Measurements from ENCODE around the gene HDDC3.

DNA sequence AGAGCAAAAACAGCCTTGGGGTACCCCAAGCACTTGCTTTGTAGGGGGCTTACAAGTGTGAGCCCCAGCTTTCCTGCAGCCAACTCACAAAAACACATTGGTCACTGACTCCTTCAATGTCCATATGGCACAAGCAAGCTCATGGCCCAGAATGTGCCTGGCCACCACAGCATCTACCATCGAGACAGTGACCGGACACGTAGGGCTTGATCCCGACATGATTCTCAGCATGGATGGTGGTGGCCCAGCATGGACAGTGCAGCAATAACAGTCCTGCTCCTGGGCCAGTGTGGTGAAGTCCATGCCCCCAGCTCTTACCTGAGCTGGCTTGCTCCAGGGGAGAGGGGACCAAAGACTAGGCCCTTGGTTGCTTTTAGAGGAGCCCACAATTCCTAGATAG lies 8.7 kb upstream of the HDDC3 start:
- TF ChIP-seq, protein P1, sequence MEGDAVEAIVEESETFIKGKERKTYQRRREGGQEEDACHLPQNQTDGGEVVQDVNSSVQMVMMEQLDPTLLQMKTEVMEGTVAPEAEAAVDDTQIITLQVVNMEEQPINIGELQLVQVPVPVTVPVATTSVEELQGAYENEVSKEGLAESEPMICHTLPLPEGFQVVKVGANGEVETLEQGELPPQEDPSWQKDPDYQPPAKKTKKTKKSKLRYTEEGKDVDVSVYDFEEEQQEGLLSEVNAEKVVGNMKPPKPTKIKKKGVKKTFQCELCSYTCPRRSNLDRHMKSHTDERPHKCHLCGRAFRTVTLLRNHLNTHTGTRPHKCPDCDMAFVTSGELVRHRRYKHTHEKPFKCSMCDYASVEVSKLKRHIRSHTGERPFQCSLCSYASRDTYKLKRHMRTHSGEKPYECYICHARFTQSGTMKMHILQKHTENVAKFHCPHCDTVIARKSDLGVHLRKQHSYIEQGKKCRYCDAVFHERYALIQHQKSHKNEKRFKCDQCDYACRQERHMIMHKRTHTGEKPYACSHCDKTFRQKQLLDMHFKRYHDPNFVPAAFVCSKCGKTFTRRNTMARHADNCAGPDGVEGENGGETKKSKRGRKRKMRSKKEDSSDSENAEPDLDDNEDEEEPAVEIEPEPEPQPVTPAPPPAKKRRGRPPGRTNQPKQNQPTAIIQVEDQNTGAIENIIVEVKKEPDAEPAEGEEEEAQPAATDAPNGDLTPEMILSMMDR (IDR thresholded peaks at IDR 0.05 in 4 of 5, conservative IDR thresholded peaks at IDR 0.05 in 1 of 5), result no peak
- no peak for TF ChIP-seq POLR2A (IDR thresholded peaks at IDR 0.05)

Data from gastrocnemius medialis (tissue), 4 donors.